ENCODE measurements around the gene IRF9.

IRF9 gene

GRCh38 chr14:24121210-24121609 lies 39.9 kb upstream of the IRF9 start:
- Histone ChIP-seq H3K4me3 (ENCODE audit: insufficient read depth, low read depth, low read length, poor library complexity, severe bottlenecking) (no peak overlapping the region), H3K4me1 (ENCODE audit: control insufficient read depth, insufficient read depth, low read length, poor library complexity, severe bottlenecking) (peaks cover 3% of the 10 kb centered on the region), H3K27ac (ENCODE audit: insufficient read depth, low read length, poor library complexity, severe bottlenecking) (no peak overlapping the region), H3K36me3 (ENCODE audit: control insufficient read depth, insufficient read depth, low read length) (peaks cover 65% of the 10 kb centered on the region), H3K9me3 (ENCODE audit: control insufficient read depth, low read length) (no peaks in the 10 kb centered on the region), H3K27me3 (replicated peaks; ENCODE audit: control insufficient read depth, insufficient read depth, low read length, poor library complexity, severe bottlenecking) (no peaks in the 10 kb centered on the region)
- no peak for DNase-seq

GRCh38 chr14:24122416-24122815 lies 38.6 kb upstream of the IRF9 start:
- no peaks in the 10 kb centered on the region for H3K4me1 ChIP-seq (ENCODE audit: control insufficient read depth, insufficient read depth, low read length, poor library complexity, severe bottlenecking)
- peaks cover 65% of the 10 kb centered on the region for H3K36me3 ChIP-seq (ENCODE audit: control insufficient read depth, insufficient read depth, low read length)
- H3K27ac ChIP-seq (ENCODE audit: insufficient read depth, low read length, poor library complexity, severe bottlenecking): no peak overlapping the region
- H3K9me3 ChIP-seq (ENCODE audit: control insufficient read depth, low read length): no peaks in the 10 kb centered on the region
- no peak for DNase-seq
- no peaks in the 10 kb centered on the region for H3K27me3 ChIP-seq (replicated peaks; ENCODE audit: control insufficient read depth, insufficient read depth, low read length, poor library complexity, severe bottlenecking)
- no peak overlapping the region for H3K4me3 ChIP-seq (ENCODE audit: insufficient read depth, low read depth, low read length, poor library complexity, severe bottlenecking)

- Histone ChIP-seq H3K4me1 (ENCODE audit: control insufficient read depth, insufficient read depth, low read length, poor library complexity, severe bottlenecking) (no peaks in the 10 kb centered on the region), H3K36me3 (ENCODE audit: control insufficient read depth, insufficient read depth, low read length) (peaks cover 62% of the 10 kb centered on the region), H3K27me3 (replicated peaks; ENCODE audit: control insufficient read depth, insufficient read depth, low read length, poor library complexity, severe bottlenecking) (no peaks in the 10 kb centered on the region), H3K27ac (ENCODE audit: insufficient read depth, low read length, poor library complexity, severe bottlenecking) (no peak overlapping the region), H3K4me3 (ENCODE audit: insufficient read depth, low read depth, low read length, poor library complexity, severe bottlenecking) (no peak overlapping the region), H3K9me3 (ENCODE audit: control insufficient read depth, low read length) (no peaks in the 10 kb centered on the region)
- no peak for DNase-seq
Measured at GRCh38 chr14:24122898-24123297, 38.2 kb upstream of the IRF9 start.

GRCh38 chr14:24123424-24124417 lies 37.3 kb upstream of the IRF9 start:
- Histone ChIP-seq H3K27me3 (replicated peaks; ENCODE audit: control insufficient read depth, insufficient read depth, low read length, poor library complexity, severe bottlenecking) (no peaks in the 10 kb centered on the region), H3K36me3 (ENCODE audit: control insufficient read depth, insufficient read depth, low read length) (peaks cover 53% of the 10 kb centered on the region)

GRCh38 chr14:24126939-24127338 lies 34.1 kb upstream of the IRF9 start:
- peaks cover 2% of the 10 kb centered on the region for H3K4me1 ChIP-seq (ENCODE audit: control insufficient read depth, insufficient read depth, low read length, poor library complexity, severe bottlenecking)
- no peak overlapping the region for H3K4me3 ChIP-seq (ENCODE audit: insufficient read depth, low read depth, low read length, poor library complexity, severe bottlenecking)
- H3K27ac ChIP-seq (ENCODE audit: insufficient read depth, low read length, poor library complexity, severe bottlenecking): no peak overlapping the region
- H3K36me3 ChIP-seq (ENCODE audit: control insufficient read depth, insufficient read depth, low read length): peaks cover 24% of the 10 kb centered on the region
- H3K9me3 ChIP-seq (ENCODE audit: control insufficient read depth, low read length): no peaks in the 10 kb centered on the region
- DNase-seq: no peak
- no peaks in the 10 kb centered on the region for H3K27me3 ChIP-seq (replicated peaks; ENCODE audit: control insufficient read depth, insufficient read depth, low read length, poor library complexity, severe bottlenecking)

More at GRCh38 chr14:24123424-24124417, 37.3 kb upstream of the IRF9 start:
- no peak overlapping the region for H3K4me3 ChIP-seq (ENCODE audit: insufficient read depth, low read depth, low read length, poor library complexity, severe bottlenecking)
- H3K27ac ChIP-seq (ENCODE audit: insufficient read depth, low read length, poor library complexity, severe bottlenecking): no peak overlapping the region
- no peak for DNase-seq
- no peaks in the 10 kb centered on the region for H3K4me1 ChIP-seq (ENCODE audit: control insufficient read depth, insufficient read depth, low read length, poor library complexity, severe bottlenecking)
- H3K9me3 ChIP-seq (ENCODE audit: control insufficient read depth, low read length): no peaks in the 10 kb centered on the region

GRCh38 chr14:24127673-24128072 lies 33.4 kb upstream of the IRF9 start:
- H3K27me3 ChIP-seq (replicated peaks; ENCODE audit: control insufficient read depth, insufficient read depth, low read length, poor library complexity, severe bottlenecking): no peaks in the 10 kb centered on the region
- no peak overlapping the region for H3K4me3 ChIP-seq (ENCODE audit: insufficient read depth, low read depth, low read length, poor library complexity, severe bottlenecking)
- H3K36me3 ChIP-seq (ENCODE audit: control insufficient read depth, insufficient read depth, low read length): peaks cover 19% of the 10 kb centered on the region
- no peaks in the 10 kb centered on the region for H3K9me3 ChIP-seq (ENCODE audit: control insufficient read depth, low read length)
- DNase-seq: no peak
- peaks cover 10% of the 10 kb centered on the region for H3K4me1 ChIP-seq (ENCODE audit: control insufficient read depth, insufficient read depth, low read length, poor library complexity, severe bottlenecking)
- H3K27ac ChIP-seq (ENCODE audit: insufficient read depth, low read length, poor library complexity, severe bottlenecking): no peak overlapping the region

GRCh38 chr14:24129410-24129998 lies 31.6 kb upstream of the IRF9 start:
- Histone ChIP-seq H3K9me3 (ENCODE audit: control insufficient read depth, low read length) (no peaks in the 10 kb centered on the region), H3K36me3 (ENCODE audit: control insufficient read depth, insufficient read depth, low read length) (peaks cover under 1% of the 10 kb centered on the region), H3K4me3 (ENCODE audit: insufficient read depth, low read depth, low read length, poor library complexity, severe bottlenecking) (no peak overlapping the region), H3K27ac (ENCODE audit: insufficient read depth, low read length, poor library complexity, severe bottlenecking) (no peak overlapping the region), H3K27me3 (replicated peaks; ENCODE audit: control insufficient read depth, insufficient read depth, low read length, poor library complexity, severe bottlenecking) (no peaks in the 10 kb centered on the region), H3K4me1 (ENCODE audit: control insufficient read depth, insufficient read depth, low read length, poor library complexity, severe bottlenecking) (peaks cover 15% of the 10 kb centered on the region)
- no peak for DNase-seq

- no peaks in the 10 kb centered on the region for H3K36me3 ChIP-seq (ENCODE audit: control insufficient read depth, insufficient read depth, low read length)
- no peaks in the 10 kb centered on the region for H3K9me3 ChIP-seq (ENCODE audit: control insufficient read depth, low read length)
- no peak within 1 kb of the TSS for H3K4me3 ChIP-seq (ENCODE audit: insufficient read depth, low read depth, low read length, poor library complexity, severe bottlenecking)
- DNase-seq: no peak
- H3K4me1 ChIP-seq (ENCODE audit: control insufficient read depth, insufficient read depth, low read length, poor library complexity, severe bottlenecking): peaks cover 18% of the 10 kb centered on the region
- no peaks in the 10 kb centered on the region for H3K27me3 ChIP-seq (replicated peaks; ENCODE audit: control insufficient read depth, insufficient read depth, low read length, poor library complexity, severe bottlenecking)
- no peak within 1 kb of the TSS for H3K27ac ChIP-seq (ENCODE audit: insufficient read depth, low read length, poor library complexity, severe bottlenecking)
Measured at GRCh38 chr14:24130380-24130716, 30.7 kb upstream of the IRF9 start, which contains the start of gene FITM1. Gene FITM1, plus strand, starts transcription at chr14:24130659. Its CDS starts 905 bp downstream, at chr14:24131564.

- peaks cover 20% of the 10 kb centered on the region for H3K4me1 ChIP-seq (ENCODE audit: control insufficient read depth, insufficient read depth, low read length, poor library complexity, severe bottlenecking)
- no peak overlapping the region for H3K27ac ChIP-seq (ENCODE audit: insufficient read depth, low read length, poor library complexity, severe bottlenecking)
- H3K36me3 ChIP-seq (ENCODE audit: control insufficient read depth, insufficient read depth, low read length): no peaks in the 10 kb centered on the region
- no peak overlapping the region for H3K4me3 ChIP-seq (ENCODE audit: insufficient read depth, low read depth, low read length, poor library complexity, severe bottlenecking)
- DNase-seq: no peak
- H3K27me3 ChIP-seq (replicated peaks; ENCODE audit: control insufficient read depth, insufficient read depth, low read length, poor library complexity, severe bottlenecking): no peaks in the 10 kb centered on the region
- H3K9me3 ChIP-seq (ENCODE audit: control insufficient read depth, low read length): no peaks in the 10 kb centered on the region
Measured at GRCh38 chr14:24130717-24131548, 30.1 kb upstream of the IRF9 start.
